Naive B cell (primary cell): ENCODE data around the gene NINL. TPM values are rescaled to one million over a fixed set of nuclear protein-coding genes. Genes with fewer than 3 reads are reported as not detected.
"Not testable (repeated sequence)": the region's sequence is repeated elsewhere in the genome, so short reads cannot be mapped to it uniquely, and the experiment has no call there.

Source experiments
- ATAC-seq, 2 donors: fragments of 150-1000 bp; cut with Tn5 transposase; 2 replicates each; pipeline ENCODE4 v1.10.0; 2021; ENCODE audit warnings: low read depth in 2 of 2, mild to moderate bottlenecking in 2 of 2, moderate library complexity in 2 of 2
- DNase-seq: peaks from one replicate; pipeline ENCODE4 v3.0.0; 2022
- H3K27ac Mint-ChIP-seq, 6 donors: one replicate each; pipeline ENCODE4 v1.8.0; 2020 to 2022; ENCODE audit warnings: mild to moderate bottlenecking in 6 of 6, mixed read lengths in 6 of 6, moderate library complexity in 5 of 6, inconsistent platforms in 2 of 6
- H3K27me3 Mint-ChIP-seq, 3 donors: one replicate each; pipeline ENCODE4 v1.8.0; 2021 to 2022; ENCODE audit warnings: mixed read lengths in 3 of 3, mild to moderate bottlenecking in 1 of 3
- H3K36me3 Mint-ChIP-seq, 2 donors: one replicate each; pipeline ENCODE4 v1.8.0; 2020 to 2022; ENCODE audit warnings: mixed read lengths in 2 of 2, inconsistent platforms in 1 of 2, mild to moderate bottlenecking in 1 of 2
- H3K4me1 Mint-ChIP-seq, 3 donors: one replicate each; pipeline ENCODE4 v1.8.0; 2020 to 2022; ENCODE audit warnings: mixed read lengths in 3 of 3, inconsistent platforms in 1 of 3, mild to moderate bottlenecking in 1 of 3, moderate library complexity in 1 of 3
- H3K4me3 Mint-ChIP-seq, 8 donors: one replicate each; pipeline ENCODE4 v1.8.0; 2020 to 2022; ENCODE audit warnings: mild to moderate bottlenecking in 8 of 8, mixed read lengths in 8 of 8, moderate library complexity in 8 of 8, inconsistent platforms in 2 of 8
- H3K9me3 Mint-ChIP-seq, 7 donors: one replicate each; pipeline ENCODE4 v1.8.0; 2020 to 2022; ENCODE audit warnings: mixed read lengths in 7 of 7, mild to moderate bottlenecking in 5 of 7, inconsistent platforms in 2 of 7, moderate library complexity in 1 of 7
- polyA plus RNA-seq, 6 donors: library from polyadenylated mRNA; unstranded; fragments of 300-500 nt; fragmentation: Illumina TruSeq; gene quantifications; one replicate each; pipeline ENCODE4 v1.2.3, GENCODE V29; 2021; ENCODE audit warnings: low read depth in 6 of 6

The NINL gene
- polyA plus RNA-seq, 6 donors from 2014 or later, result 0.08 to 0.65 (median 0.38) TPM; not detected in 2

DNA sequence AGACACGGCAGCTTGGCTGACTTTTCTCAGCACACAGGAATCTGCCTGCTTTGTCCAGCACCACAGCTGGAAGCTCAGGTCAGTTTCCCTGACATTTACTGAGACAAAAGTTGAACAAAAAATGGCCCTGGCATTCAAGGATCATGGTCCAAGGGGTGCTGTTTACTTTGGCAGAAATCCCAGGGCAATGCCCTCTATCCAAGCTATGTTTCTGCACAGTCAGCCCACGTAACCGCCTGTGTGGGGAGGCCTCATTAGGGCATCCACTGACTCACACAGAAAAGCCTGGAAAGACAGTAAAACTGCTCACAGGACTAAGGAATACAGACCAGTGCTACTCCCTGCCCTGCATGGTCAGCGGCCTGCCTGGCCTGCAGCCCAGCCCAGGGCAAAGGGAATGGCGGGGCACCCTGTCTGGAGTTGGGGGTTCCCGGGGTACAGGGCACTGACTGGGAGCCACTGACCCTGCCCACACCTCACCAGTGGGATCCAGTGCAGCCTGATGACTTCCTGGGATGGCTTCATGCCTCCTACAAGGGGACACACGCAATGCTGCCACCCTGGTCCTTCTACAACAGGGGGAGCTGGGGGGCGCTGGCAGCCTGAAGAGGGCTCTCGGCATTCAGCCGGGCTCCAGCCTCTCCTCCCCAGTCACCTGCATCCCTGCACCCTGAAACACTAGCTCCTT is 77.1 kb downstream of the NINL start:
- Mint-ChIP-seq H3K36me3 (no peaks in the 10 kb centered on the region), H3K4me3 (no peak overlapping the region), H3K27me3 (no peaks in the 10 kb centered on the region), H3K9me3 (peaks cover 3 to 19% (median 11%) of the 10 kb centered on the region in 7 donors), H3K27ac (no peak overlapping the region), H3K4me1 (no peaks in the 10 kb centered on the region)
- no peak for ATAC-seq
- no peak for DNase-seq

DNA sequence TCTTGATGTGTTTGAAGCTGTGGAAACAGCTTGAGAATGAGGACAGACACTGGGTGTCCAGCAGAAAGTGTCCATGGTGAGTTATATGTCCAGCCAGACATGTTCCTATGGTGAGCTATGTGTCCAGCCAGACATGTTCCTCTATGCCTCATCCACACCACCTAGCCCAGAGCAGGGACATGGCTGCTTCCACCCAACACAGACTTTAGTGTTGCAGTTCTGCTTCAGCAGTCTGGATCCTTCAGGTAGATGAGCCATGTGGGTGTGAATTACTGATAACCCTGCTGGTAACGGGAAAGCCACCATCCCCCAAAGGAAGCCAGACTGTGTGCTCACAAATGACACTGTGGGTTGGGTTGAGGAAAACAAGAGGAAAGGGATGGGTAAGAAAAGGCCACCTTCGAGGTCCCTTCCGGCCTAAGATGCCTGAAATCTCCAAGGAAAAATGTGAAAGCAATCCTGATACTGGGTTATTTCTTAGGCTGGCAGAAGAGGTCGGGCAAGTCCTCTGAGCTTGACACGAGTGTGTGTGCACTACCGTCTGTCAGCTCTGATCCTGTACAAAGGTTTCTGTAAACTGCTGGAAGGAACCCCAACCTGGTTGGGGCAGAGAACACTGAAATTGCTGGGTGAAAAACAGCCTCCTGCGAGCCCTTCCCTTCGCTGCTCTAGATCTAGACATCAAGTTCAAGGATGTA is 77.8 kb downstream of the NINL start:
- Mint-ChIP-seq H3K4me1 (no peaks in the 10 kb centered on the region), H3K4me3 (no peak overlapping the region), H3K36me3 (no peaks in the 10 kb centered on the region), H3K27ac (no peak overlapping the region), H3K27me3 (no peaks in the 10 kb centered on the region), H3K9me3 (peaks cover 3 to 13% (median 6%) of the 10 kb centered on the region in 7 donors)
- DNase-seq (no peak), ATAC-seq (no peak)

- H3K27ac Mint-ChIP-seq, result no peak overlapping the region
- peaks cover 0 to 5% (median 2%) of the 10 kb centered on the region in 7 donors for H3K9me3 Mint-ChIP-seq
- H3K27me3 Mint-ChIP-seq, result no peaks in the 10 kb centered on the region
- DNase-seq, result no peak
- H3K4me1 Mint-ChIP-seq, result no peaks in the 10 kb centered on the region
- ATAC-seq, result no peak
- no peak overlapping the region for H3K4me3 Mint-ChIP-seq
- no peaks in the 10 kb centered on the region for H3K36me3 Mint-ChIP-seq
Observed at GRCh38 chr20:25504366-25505135, 80.8 kb downstream of the NINL start.

GRCh38 chr20:25503936-25504335 is 81.4 kb downstream of the NINL start:
- H3K36me3 Mint-ChIP-seq, result no peaks in the 10 kb centered on the region
- ATAC-seq (no peak), DNase-seq (no peak)
- H3K4me1 Mint-ChIP-seq, result no peaks in the 10 kb centered on the region
- H3K4me3 Mint-ChIP-seq, result no peak overlapping the region
- peaks cover 0 to 3% (median under 1%) of the 10 kb centered on the region in 7 donors for H3K9me3 Mint-ChIP-seq
- H3K27me3 Mint-ChIP-seq, result no peaks in the 10 kb centered on the region
- H3K27ac Mint-ChIP-seq, result no peak overlapping the region

DNA sequence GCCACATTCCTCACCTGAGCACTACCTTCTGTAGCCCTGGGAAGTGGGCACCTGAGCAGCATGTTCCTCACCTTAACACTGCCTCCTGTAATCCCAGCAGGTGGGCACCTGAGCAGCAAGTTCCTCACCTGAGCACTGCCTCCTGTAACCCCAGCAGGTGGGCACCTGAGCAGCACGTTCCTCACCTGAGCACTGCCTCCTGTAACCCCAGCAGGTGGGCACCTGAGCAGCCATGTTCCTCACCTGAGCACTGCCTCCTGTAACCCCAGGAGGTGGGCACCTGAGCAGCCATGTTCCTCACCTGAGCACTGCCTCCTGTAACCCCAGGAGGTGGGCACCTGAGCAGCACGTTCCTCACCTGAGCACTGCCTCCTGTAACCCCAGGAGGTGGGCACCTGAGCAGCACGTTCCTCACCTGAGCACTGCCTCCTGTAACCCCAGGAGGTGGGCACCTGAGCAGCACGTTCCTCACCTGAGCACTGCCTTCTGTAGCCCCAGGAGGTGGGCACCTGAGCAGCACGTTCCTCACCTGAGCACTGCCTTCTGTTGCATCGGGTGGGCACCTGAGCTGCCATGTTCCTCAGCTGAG is 82.2 kb downstream of the NINL start:
- not testable (repeated sequence) for H3K27me3 Mint-ChIP-seq, H3K9me3 Mint-ChIP-seq, H3K4me1 Mint-ChIP-seq, H3K4me3 Mint-ChIP-seq, H3K27ac Mint-ChIP-seq, H3K36me3 Mint-ChIP-seq, ATAC-seq, DNase-seq

DNA sequence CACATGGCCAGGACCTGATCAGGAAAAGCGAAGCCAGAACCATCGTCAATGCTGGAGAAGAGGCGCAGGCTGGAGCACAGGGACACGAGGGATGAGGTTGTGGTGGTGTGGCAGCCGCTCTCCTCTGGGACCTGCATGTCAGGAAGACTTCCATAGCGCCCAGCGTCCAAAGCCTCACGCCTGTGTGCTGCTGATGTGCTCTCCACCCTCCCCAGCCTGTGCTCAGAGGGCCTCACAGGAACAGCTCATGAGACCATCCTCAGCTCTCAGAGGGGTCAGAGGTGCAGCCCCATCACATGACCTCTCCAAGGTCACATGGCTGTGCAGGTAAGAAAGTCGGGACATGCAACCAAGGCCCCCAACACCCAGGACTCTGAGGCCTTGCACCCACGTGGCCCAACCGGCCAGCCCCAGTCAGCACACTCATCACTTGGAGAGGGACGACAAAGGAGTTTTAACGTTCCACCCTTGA is 84.4 kb downstream of the NINL start:
- no peaks in the 10 kb centered on the region for H3K36me3 Mint-ChIP-seq
- DNase-seq (no peak), ATAC-seq (no peak)
- no peak overlapping the region for H3K4me3 Mint-ChIP-seq
- H3K9me3 Mint-ChIP-seq, result no peaks in the 10 kb centered on the region
- no peaks in the 10 kb centered on the region for H3K27me3 Mint-ChIP-seq
- no peaks in the 10 kb centered on the region for H3K4me1 Mint-ChIP-seq
- no peak overlapping the region for H3K27ac Mint-ChIP-seq

DNA sequence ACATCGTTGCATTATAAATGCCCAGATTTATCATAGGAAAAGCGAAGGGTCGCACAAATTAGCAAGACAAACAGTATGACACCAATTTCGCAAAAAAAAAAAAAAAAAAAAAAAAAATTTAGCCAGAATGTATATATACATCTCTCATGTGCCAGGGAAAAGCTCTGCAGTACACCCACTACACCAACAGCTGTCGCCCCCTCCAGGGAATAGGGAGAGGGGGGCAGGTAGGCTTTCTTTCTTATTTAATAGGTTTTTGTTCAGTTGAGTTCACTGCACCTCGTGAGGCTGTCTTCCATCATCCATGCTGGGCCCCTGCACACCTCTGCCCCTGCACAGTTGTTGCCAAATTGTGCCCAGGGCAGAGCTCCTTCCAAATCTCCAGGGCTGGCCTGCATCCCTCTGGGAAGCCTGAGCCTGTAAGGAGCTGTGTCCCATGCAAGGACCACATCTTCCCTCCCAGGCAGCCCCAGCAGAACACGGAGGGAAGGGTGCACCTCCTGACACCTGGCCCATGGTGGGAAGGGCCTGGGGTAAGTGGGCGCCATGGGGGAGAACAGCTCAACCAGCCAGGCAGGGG is 85.4 kb downstream of the NINL start:
- Mint-ChIP-seq H3K36me3 (no peaks in the 10 kb centered on the region), H3K27ac (no peak overlapping the region)

DNA sequence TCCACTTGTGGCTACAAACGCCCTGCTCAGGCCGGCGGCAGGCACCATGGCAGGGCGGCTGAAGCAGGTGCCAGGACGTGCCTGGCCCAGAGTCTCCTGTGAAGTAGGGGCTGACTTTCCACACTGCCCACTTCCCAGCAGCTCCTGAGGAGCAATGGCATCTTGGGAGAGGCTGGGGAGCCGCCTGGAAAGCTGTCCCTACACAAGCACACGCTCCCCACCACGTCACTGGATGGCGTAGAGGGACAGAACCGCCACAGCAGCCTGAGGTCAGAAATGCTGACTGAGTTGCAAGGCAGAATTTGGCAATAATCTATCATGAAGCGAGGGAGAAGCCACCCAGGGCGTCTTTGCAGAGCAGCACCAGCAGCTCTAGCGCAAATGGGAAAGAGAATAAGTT is 86.3 kb downstream of the NINL start:
- no peaks in the 10 kb centered on the region for H3K4me1 Mint-ChIP-seq
- H3K27me3 Mint-ChIP-seq, result no peaks in the 10 kb centered on the region
- no peaks in the 10 kb centered on the region for H3K36me3 Mint-ChIP-seq
- no peak overlapping the region for H3K4me3 Mint-ChIP-seq
- no peaks in the 10 kb centered on the region for H3K9me3 Mint-ChIP-seq
- ATAC-seq (no peak), DNase-seq (no peak)
- no peak overlapping the region for H3K27ac Mint-ChIP-seq

More for the DNA sequence above, 85.4 kb downstream of the NINL start:
- Mint-ChIP-seq H3K4me1 (no peaks in the 10 kb centered on the region), H3K27me3 (no peaks in the 10 kb centered on the region), H3K9me3 (no peaks in the 10 kb centered on the region), H3K4me3 (no peak overlapping the region)
- no peak for ATAC-seq
- no peak for DNase-seq

GRCh38 chr20:25498280-25498606 is 87.1 kb downstream of the NINL start:
- no peaks in the 10 kb centered on the region for H3K36me3 Mint-ChIP-seq
- ATAC-seq, result no peak
- no peak overlapping the region for H3K27ac Mint-ChIP-seq
- no peak for DNase-seq
- H3K9me3 Mint-ChIP-seq, result no peaks in the 10 kb centered on the region
- no peaks in the 10 kb centered on the region for H3K27me3 Mint-ChIP-seq
- H3K4me3 Mint-ChIP-seq, result no peak overlapping the region
- no peaks in the 10 kb centered on the region for H3K4me1 Mint-ChIP-seq

- Mint-ChIP-seq H3K4me1 (no peaks in the 10 kb centered on the region), H3K36me3 (no peaks in the 10 kb centered on the region), H3K4me3 (no peak overlapping the region), H3K27me3 (no peaks in the 10 kb centered on the region), H3K9me3 (no peaks in the 10 kb centered on the region), H3K27ac (no peak overlapping the region)
- DNase-seq, result no peak
- ATAC-seq, result no peak
Observed at GRCh38 chr20:25497586-25498279, 87.6 kb downstream of the NINL start.

DNA sequence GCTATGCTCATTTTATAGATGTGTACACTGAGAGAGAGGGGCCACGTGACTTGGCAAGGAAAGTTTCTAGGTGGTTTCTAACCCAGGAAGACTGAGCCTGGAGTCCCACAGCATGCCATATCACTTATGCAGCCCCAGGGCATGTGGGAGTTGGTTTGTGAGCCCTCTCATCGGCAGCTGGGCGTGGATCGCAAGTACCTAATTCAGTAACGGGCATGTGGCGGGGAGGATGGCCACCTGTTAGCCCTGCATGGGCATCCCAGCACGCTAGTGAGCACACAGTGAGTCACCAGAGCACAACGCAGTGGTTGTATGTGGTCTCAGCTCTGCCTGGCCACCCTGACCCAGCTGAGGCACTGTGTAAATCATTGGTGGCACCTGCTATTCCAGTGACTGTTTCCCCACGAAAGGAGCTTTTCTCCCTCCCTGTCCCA is 88.3 kb downstream of the NINL start:
- peak overlapping the region in 1 of 6 donors; percentile 1 for H3K27ac Mint-ChIP-seq
- H3K36me3 Mint-ChIP-seq, result no peaks in the 10 kb centered on the region
- DNase-seq (no peak), ATAC-seq (no peak)
- no peaks in the 10 kb centered on the region for H3K27me3 Mint-ChIP-seq
- H3K4me1 Mint-ChIP-seq, result no peaks in the 10 kb centered on the region
- no peaks in the 10 kb centered on the region for H3K9me3 Mint-ChIP-seq
- no peak overlapping the region for H3K4me3 Mint-ChIP-seq

DNA sequence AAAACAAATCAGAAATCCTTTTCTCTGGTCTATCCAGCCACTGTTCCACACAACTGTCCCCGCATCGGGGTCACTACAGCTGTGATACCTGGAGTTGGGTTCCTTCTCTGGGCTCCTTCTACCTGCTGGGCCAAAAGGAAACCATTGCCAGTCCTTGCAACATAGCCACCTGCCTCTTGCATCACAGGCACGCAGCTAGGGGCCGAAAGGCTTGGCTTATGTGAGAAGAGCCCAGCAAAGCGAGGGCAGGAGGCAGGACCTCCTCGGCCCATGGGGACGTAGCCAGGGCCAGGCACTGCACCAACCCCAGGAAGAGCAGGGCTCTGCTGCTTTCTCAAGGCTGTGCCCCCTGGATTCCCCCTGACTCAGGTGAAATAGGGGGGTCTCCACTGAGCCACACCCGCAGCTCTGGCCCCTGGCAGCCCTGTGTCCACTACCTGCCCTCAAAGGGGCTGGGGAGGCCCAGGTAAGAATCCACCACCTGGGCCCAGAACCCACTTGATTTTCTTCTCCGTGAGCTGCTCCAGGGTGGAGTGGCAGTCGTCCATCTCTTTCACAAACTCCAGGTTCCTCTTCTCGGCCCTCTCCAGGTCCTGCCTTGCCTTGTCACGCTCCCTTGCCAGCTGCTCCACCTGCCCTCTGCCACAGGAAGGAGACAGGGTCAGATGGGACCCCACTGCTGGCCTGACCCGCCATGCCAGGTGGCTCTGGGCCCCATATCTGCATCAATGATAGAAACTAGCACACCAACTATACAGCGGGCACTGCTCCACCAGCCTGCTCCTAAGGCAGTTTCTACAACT is 89.0 kb downstream of the NINL start:
- Mint-ChIP-seq H3K9me3 (no peaks in the 10 kb centered on the region), H3K27me3 (no peaks in the 10 kb centered on the region), H3K27ac (peak overlapping the region in 1 of 6 donors; percentile 1), H3K36me3 (no peaks in the 10 kb centered on the region), H3K4me3 (no peak overlapping the region), H3K4me1 (no peaks in the 10 kb centered on the region)
- no peak for DNase-seq
- ATAC-seq, result no peak
